ACC112 (cell line): ENCODE measurements around the gene HAUS6.

ENCODE experiments used
- H2AFZ ChIP-seq: fragments of 200-600 bp; sonication (generic); one replicate; pipeline ENCODE4 v1.6.0; 2017; ENCODE audit warnings: antibody characterized with exemption, low read length; ENCODE audit not compliant: unreplicated experiment
- H3K27ac ChIP-seq: fragments of 200-600 bp; sonication (generic); 2 replicates; pipeline ENCODE4 v1.5.1; 2014; ENCODE audit warnings: low read depth, mild to moderate bottlenecking, antibody characterized with exemption, low read length, moderate library complexity
- H3K27me3 ChIP-seq: fragments of 200-600 bp; sonication (generic); 2 replicates; pipeline ENCODE4 v1.6.1; 2014; ENCODE audit warnings: mild to moderate bottlenecking, antibody characterized with exemption, low read length, moderate library complexity, mixed read lengths; ENCODE audit not compliant: insufficient read depth
- H3K36me3 ChIP-seq: fragments of 200-600 bp; sonication (generic); 2 replicates; pipeline ENCODE4 v1.6.1; 2016; ENCODE audit warnings: mild to moderate bottlenecking, antibody characterized with exemption, low read length, moderate library complexity, mixed read lengths; ENCODE audit not compliant: insufficient read depth
- H3K4me1 ChIP-seq: fragments of 200-600 bp; sonication (generic); one replicate; pipeline ENCODE4 v1.6.1; 2016; ENCODE audit warnings: low read length, mixed read lengths; ENCODE audit not compliant: insufficient read depth, unreplicated experiment, control insufficient read depth
- H3K4me3 ChIP-seq: fragments of 200-600 bp; sonication (generic); 2 replicates; pipeline ENCODE4 v1.5.1; 2014; ENCODE audit warnings: mild to moderate bottlenecking, low read depth, low read length
- H3K79me2 ChIP-seq: fragments of 200-600 bp; sonication (generic); one replicate; pipeline ENCODE4 v1.6.0; 2016; ENCODE audit warnings: low read length; ENCODE audit not compliant: control insufficient read depth, unreplicated experiment, insufficient read depth

The HAUS6 gene

GRCh38 chr9:19133549-19134345, 31.0 kb upstream of the HAUS6 start:
- no peaks in the 10 kb centered on the region for H3K27me3 ChIP-seq
- peak overlapping the region; percentile 31; the same call in 1 of the 2 replicates for H3K27ac ChIP-seq
- no peaks in the 10 kb centered on the region for H3K79me2 ChIP-seq
- no peak overlapping the region for H3K4me3 ChIP-seq
- H3K4me1 ChIP-seq, result peaks cover 42% of the 10 kb centered on the region
- no peaks in the 10 kb centered on the region for H3K36me3 ChIP-seq
- H2AFZ ChIP-seq, result peak overlapping the region; percentile 45

- Histone ChIP-seq H3K4me3 (0 out of 2 replicates have a peak overlapping the region, but pooled peaks have one; percentile 5), H3K4me1 (peaks cover 36% of the 10 kb centered on the region), H3K36me3 (peaks cover 6% of the 10 kb centered on the region; the same call in 1 of the 2 replicates), H3K79me2 (peaks cover 30% of the 10 kb centered on the region), H3K27ac (peak overlapping the region; percentile 80; the same call in 1 of the 2 replicates), H3K27me3 (no peaks in the 10 kb centered on the region), H2AFZ (no peak overlapping the region)
Observed at GRCh38 chr9:19130436-19130835, 27.7 kb upstream of the HAUS6 start.

- Histone ChIP-seq H2AFZ (peak overlapping the region; percentile 77), H3K27ac (peak overlapping the region; percentile 80), H3K4me1 (peaks cover 46% of the 10 kb centered on the region), H3K79me2 (peaks cover 54% of the 10 kb centered on the region), H3K27me3 (no peaks in the 10 kb centered on the region), H3K4me3 (peak overlapping the region; percentile 86), H3K36me3 (peaks cover 25% of the 10 kb centered on the region)
Observed at GRCh38 chr9:19127871-19128500, 25.3 kb upstream of the HAUS6 start.

GRCh38 chr9:19124430-19124793, 21.7 kb upstream of the HAUS6 start:
- Histone ChIP-seq H3K27me3 (no peaks in the 10 kb centered on the region), H3K36me3 (peaks cover 52% of the 10 kb centered on the region), H2AFZ (no peak overlapping the region), H3K4me3 (peak overlapping the region; percentile 86), H3K27ac (peak overlapping the region; percentile 43), H3K4me1 (peaks cover 59% of the 10 kb centered on the region), H3K79me2 (peaks cover 64% of the 10 kb centered on the region)

GRCh38 chr9:19122490-19123042, 19.9 kb upstream of the HAUS6 start:
- H3K79me2 ChIP-seq, result peaks cover 60% of the 10 kb centered on the region
- no peak overlapping the region for H2AFZ ChIP-seq

GRCh38 chr9:19120877-19121276, 18.2 kb upstream of the HAUS6 start:
- Histone ChIP-seq H3K36me3 (peaks cover 77% of the 10 kb centered on the region), H3K79me2 (peaks cover 43% of the 10 kb centered on the region)

More at GRCh38 chr9:19122490-19123042, 19.9 kb upstream of the HAUS6 start:
- 0 out of 2 replicates have a peak overlapping the region, but pooled peaks have one; percentile 24 for H3K4me3 ChIP-seq
- H3K4me1 ChIP-seq, result peaks cover 70% of the 10 kb centered on the region
- H3K27ac ChIP-seq, result peak overlapping the region; percentile 3; the same call in 1 of the 2 replicates
- no peaks in the 10 kb centered on the region for H3K27me3 ChIP-seq
- H3K36me3 ChIP-seq, result peaks cover 68% of the 10 kb centered on the region

GRCh38 chr9:19119801-19120440, 17.2 kb upstream of the HAUS6 start:
- no peaks in the 10 kb centered on the region for H3K27me3 ChIP-seq
- H2AFZ ChIP-seq, result no peak overlapping the region
- H3K36me3 ChIP-seq, result peaks cover 77% of the 10 kb centered on the region
- peaks cover 34% of the 10 kb centered on the region for H3K79me2 ChIP-seq
- H3K4me1 ChIP-seq, result peaks cover 82% of the 10 kb centered on the region
- H3K4me3 ChIP-seq, result 0 out of 2 replicates have a peak overlapping the region, but pooled peaks have one; percentile 34
- H3K27ac ChIP-seq, result peak overlapping the region; percentile 79

More at GRCh38 chr9:19120877-19121276, 18.2 kb upstream of the HAUS6 start:
- Histone ChIP-seq H3K4me3 (no peak overlapping the region), H3K4me1 (peaks cover 84% of the 10 kb centered on the region), H3K27ac (peak overlapping the region; percentile 27; the same call in 1 of the 2 replicates), H3K27me3 (no peaks in the 10 kb centered on the region), H2AFZ (no peak overlapping the region)

- Histone ChIP-seq H3K4me1 (peaks cover 82% of the 10 kb centered on the region), H3K36me3 (peaks cover 70% of the 10 kb centered on the region), H3K27ac (peak overlapping the region; percentile 79), H3K4me3 (peak overlapping the region; percentile 34; the same call in 1 of the 2 replicates), H3K27me3 (no peaks in the 10 kb centered on the region), H3K79me2 (peaks cover 27% of the 10 kb centered on the region), H2AFZ (no peak overlapping the region)
Observed at GRCh38 chr9:19119246-19119645, 16.5 kb upstream of the HAUS6 start.

GRCh38 chr9:19117039-19117716, 14.5 kb upstream of the HAUS6 start:
- peaks cover 55% of the 10 kb centered on the region for H3K36me3 ChIP-seq
- no peak overlapping the region; the same call in 1 of the 2 replicates for H3K4me3 ChIP-seq
- no peak overlapping the region for H2AFZ ChIP-seq
- H3K79me2 ChIP-seq, result peaks cover 7% of the 10 kb centered on the region
- no peaks in the 10 kb centered on the region for H3K27me3 ChIP-seq
- peak overlapping the region; percentile 74 for H3K27ac ChIP-seq
- peaks cover 68% of the 10 kb centered on the region for H3K4me1 ChIP-seq
